Fibroblast of villous mesenchyme (primary cell): ENCODE results near the gene OR2A7. TPM values are rescaled to one million over a fixed set of nuclear protein-coding genes. Genes with fewer than 3 reads are reported as not detected.
"Not testable (repeated sequence)": the region's sequence is repeated elsewhere in the genome, so short reads cannot be mapped to it uniquely, and the experiment has no call there.

ENCODE experiments used
- DNase-seq: peaks from one replicate; pipeline ENCODE4 v3.0.0-alpha.2; 2010; ENCODE audit warnings: low read depth
- H3K4me3 ChIP-seq: 2 replicates; pipeline ENCODE4 v1.5.1; 2011; ENCODE audit warnings: low read depth, mild to moderate bottlenecking, low read length
- total RNA-seq: library from RNA; depleted of rRNA; stranded (reverse); fragments of >200 nt; gene quantifications from 2 replicates; pipeline ENCODE4 v1.2.3, GENCODE V29; 2012

OR2A7 gene
- total RNA-seq, 1 donor, result under 0.01 TPM

DNA sequence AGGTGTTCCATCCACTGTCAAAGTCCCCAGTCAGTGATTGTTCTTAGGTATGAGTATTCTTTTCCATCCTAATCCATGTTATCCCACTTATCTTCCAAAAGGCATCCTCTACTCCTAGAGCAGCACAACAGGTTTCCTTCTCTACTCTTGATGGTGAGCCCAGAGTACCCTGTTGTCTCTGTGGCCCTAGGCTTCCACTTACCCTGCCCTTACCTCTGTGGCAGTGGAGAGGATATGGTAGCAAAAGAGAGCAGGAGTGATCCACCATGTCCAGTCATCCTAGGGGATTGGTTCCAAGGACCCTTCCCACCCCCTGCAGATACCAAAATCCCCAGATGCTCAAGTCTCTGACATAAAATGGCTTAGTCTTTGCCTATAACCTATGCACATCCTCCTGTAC lies 47.4 kb downstream of the OR2A7 start:
- not testable (repeated sequence) for DNase-seq, H3K4me3 ChIP-seq

Other genes starting within 250 kb of the OR2A7 start
- gene OR2A5, start 215.8 kb downstream of the OR2A7 start, total RNA-seq, result not detected in 2 replicates
- not detected in 2 replicates for gene OR2A25, start 195.0 kb downstream of the OR2A7 start, total RNA-seq
- not detected in 2 replicates for gene OR2A12, start 178.5 kb downstream of the OR2A7 start, total RNA-seq
- gene OR2A2, start 155.2 kb downstream of the OR2A7 start, total RNA-seq, result not detected in 2 replicates
- gene OR2A14, start 141.6 kb downstream of the OR2A7 start, total RNA-seq, result not detected in 2 replicates
- gene CTAGE4, start 81.3 kb downstream of the OR2A7 start, total RNA-seq, result 0.32 and 0.43 TPM in 2 replicates
- gene ARHGEF35, start 69.0 kb downstream of the OR2A7 start, total RNA-seq, result 0.97 and 3.0 TPM in 2 replicates
- under 0.01 TPM in 2 replicates for gene OR2A42, start 25.2 kb downstream of the OR2A7 start, total RNA-seq
- 0.43 TPM in 1 of 2 replicates, not detected in the other for gene CTAGE8, start 4.5 kb upstream of the OR2A7 start, total RNA-seq
- gene OR2A1, start 47.6 kb upstream of the OR2A7 start, total RNA-seq, result under 0.01 TPM in 2 replicates
- gene ARHGEF5, start 90.6 kb upstream of the OR2A7 start, total RNA-seq, result 1.9 and 3.9 TPM in 2 replicates
- gene NOBOX, start 138.9 kb upstream of the OR2A7 start, total RNA-seq, result not detected in 2 replicates